ENCODE data around the gene KRTCAP3.

The KRTCAP3 gene

GRCh38 chr2:27441226-27441926 is 805 bp upstream of the KRTCAP3 start:
- no peak for DNase-seq

- DNase-seq, result peak; percentile 44
Observed at GRCh38 chr2:27442920-27443282, 720 bp downstream of the KRTCAP3 start.

- DNase-seq, result no peak
Observed at GRCh38 chr2:27445155-27445554, 3.0 kb downstream of the KRTCAP3 start.

- DNase-seq, result no peak
Observed at GRCh38 chr2:27445615-27446014, 3.4 kb downstream of the KRTCAP3 start.

- DNase-seq, result no peak
Observed at GRCh38 chr2:27446057-27446456, 3.9 kb downstream of the KRTCAP3 start.

- DNase-seq, result peak; percentile 90
Observed at GRCh38 chr2:27448381-27448780, 6.2 kb downstream of the KRTCAP3 start.

GRCh38 chr2:27451095-27451494 is 8.9 kb downstream of the KRTCAP3 start:
- no peak for DNase-seq

- DNase-seq, result no peak
Observed at GRCh38 chr2:27453968-27454367, 11.8 kb downstream of the KRTCAP3 start.

GRCh38 chr2:27461118-27461517 is 18.9 kb downstream of the KRTCAP3 start:
- no peak for DNase-seq

GRCh38 chr2:27464443-27464842 is 22.3 kb downstream of the KRTCAP3 start:
- no peak for DNase-seq

- DNase-seq, result no peak
Observed at GRCh38 chr2:27471961-27472360, 29.8 kb downstream of the KRTCAP3 start.

GRCh38 chr2:27485496-27485895 is 43.3 kb downstream of the KRTCAP3 start:
- DNase-seq, result no peak

- DNase-seq, result peak; percentile 69
Observed at GRCh38 chr2:27489118-27489497, 46.9 kb downstream of the KRTCAP3 start.

GRCh38 chr2:27489498-27490397 is 47.6 kb downstream of the KRTCAP3 start, which contains the start of gene IFT172:
IFT172 (minus strand) TSS chr2:27489743; CDS start chr2:27489653, 90 bp downstream.
- peak; percentile 100 for DNase-seq

GRCh38 chr2:27492557-27492956 is 50.4 kb downstream of the KRTCAP3 start:
- DNase-seq, result no peak

- DNase-seq, result no peak
Observed at GRCh38 chr2:27493948-27494283, 51.7 kb downstream of the KRTCAP3 start.
